HG03442 (cell line): ENCODE measurements around the gene AMER1.

Experiments
- ATAC-seq: cut with Tn5 transposase; IDR thresholded peaks from one replicate; pipeline ENCODE4 v1.9.1; 2021; ENCODE audit warnings: mild to moderate bottlenecking, moderate library complexity; ENCODE audit not compliant: unreplicated experiment

AMER1 gene

DNA sequence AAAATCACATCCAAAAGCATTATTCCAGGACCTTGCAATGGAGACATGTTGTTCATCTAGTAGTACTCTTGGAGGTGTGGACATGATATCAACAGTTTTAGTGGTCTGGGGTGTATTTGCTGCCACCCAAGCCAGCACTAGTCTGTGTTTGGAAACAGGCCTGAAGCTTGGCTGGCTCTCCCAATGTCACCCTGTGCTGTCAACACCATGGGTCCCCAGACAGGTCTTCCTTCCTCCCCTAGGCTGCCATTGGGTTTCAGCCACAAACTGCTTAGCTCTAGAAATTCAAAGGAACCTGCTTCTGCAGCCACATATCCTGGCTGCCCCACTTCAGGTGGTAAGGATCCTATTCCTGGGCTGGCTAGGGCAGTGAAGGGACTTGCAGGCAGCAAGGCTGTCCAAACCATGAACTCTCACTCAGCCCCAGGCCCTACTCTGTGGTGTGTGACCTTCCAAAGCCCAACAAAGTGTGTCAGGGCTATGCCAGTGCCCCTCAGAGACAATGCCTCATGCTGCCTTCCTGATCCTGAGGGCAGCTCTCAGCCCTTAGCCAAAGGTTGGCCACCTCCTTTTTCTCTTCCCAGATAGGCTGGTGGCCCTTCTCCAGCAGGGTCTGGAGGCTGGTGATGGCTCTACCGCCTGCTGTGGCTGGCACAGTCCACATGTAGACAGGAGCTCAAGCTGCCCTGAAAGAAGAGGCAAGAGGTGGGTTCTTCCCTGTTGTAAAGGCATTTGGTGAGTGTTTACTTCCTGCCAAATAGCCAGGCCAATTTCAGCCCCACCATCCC is 18.3 kb downstream of the AMER1 start:
- no peak for ATAC-seq

GRCh38 chrX:64184396-64184795 is 21.1 kb downstream of the AMER1 start:
- ATAC-seq: no peak

DNA sequence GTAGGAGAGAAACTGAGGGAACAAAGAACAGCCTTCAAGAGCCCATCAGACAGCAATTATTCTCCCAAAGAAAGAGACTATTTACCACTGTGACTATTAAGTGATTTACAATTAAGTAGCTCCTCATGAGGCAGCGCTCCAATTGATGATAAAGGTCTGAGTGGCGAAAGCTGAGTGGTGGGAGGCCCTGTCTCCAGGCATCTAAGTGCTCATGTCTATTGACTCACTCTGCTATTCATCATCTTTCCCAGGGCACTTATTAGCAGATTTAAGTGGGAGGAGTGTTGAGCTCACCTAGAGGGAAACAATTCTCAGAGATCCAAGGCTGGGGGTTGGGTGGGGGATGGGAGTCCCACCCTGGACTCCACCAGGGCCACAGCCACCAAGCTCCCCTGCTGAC is 23.3 kb downstream of the AMER1 start:
- no peak for ATAC-seq

DNA sequence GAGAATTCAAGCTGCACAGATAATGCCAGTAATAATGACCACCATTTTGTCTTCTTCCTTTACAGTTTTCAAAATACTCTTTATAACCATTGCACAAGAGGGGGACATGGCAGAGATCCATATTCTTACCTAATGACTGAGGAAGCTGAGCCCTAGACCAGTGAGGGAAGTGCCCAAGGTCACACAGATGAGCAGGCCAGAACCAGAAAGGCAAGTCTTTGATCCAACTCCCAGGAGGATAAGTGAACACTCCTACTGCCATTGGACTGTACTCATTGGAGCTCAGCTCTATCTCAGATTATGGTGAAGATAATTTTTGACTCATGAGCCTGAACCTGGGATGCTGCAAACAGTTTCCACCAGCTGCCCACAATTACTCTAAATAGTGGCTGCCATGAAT is 28.6 kb downstream of the AMER1 start:
- no peak for ATAC-seq

GRCh38 chrX:64169988-64170387 is 35.5 kb downstream of the AMER1 start:
- no peak for ATAC-seq

GRCh38 chrX:64152857-64153256 is 52.7 kb downstream of the AMER1 start:
- ATAC-seq: no peak

DNA sequence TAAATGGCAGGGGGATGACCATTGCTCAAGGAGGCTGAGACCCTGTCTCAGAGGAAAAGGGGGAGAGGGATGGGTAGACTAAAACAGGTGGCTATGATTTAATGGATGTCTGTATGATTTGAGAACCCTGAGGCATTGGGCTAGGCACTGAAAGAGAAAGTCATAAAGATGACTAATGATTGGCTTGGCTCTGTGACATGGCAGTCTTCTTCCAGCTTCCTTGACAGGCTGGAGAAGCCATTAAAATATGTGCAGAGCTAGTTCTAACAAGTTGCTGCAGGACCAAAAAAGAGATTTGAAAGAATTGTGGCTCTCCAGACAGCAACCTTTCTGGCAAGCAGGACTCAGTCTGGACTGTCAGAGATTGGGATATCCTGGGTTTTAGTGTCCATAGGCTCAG is 53.6 kb downstream of the AMER1 start:
- no peak for ATAC-seq

GRCh38 chrX:64150775-64151174 is 54.7 kb downstream of the AMER1 start:
- no peak for ATAC-seq
